Measurements from ENCODE around the gene RASL12.
A peak's percentile ranks its signal among the peaks of the same experiment; 100 is the strongest.

DNA sequence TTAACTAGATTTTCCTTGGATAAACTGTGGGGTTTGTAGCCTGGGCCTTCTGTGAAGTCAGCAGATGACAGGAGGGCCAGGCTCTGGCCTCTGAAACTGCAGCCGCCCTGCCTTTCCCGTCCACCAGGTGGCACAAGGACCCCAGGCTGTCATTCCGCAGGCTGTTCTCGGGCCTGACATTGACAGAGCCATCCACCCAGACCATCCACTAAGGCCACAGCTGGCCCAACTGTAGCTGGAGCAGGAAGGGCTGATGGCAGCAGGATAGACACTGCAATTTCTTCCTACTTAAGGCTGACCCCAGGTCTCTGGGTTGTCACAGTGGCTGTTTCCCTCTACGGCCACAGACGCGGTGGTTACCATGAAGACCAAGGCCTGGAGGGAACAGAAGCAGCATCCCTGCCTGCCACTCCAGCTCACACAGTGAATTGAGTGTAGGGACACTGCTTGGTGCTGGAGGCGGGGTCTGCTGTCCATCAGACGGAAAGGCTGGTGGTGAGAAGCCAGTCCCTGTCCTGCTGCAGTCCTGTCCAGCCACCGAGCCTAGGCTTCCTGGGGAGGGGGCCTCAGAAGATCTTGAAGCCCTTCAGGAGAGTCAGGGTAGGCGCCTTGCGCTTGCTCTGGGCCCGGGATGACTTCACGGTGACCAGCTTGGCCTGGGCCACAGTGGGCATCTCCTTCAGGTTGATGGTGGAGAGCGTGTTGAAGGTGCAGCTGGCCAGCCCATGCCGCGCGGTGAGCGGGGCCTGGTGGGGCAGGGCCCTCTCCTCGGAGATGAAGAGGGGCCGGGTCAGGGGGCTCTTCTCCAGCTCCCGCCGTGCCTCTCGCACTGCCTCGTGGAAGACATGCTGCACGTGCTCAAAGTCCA lies 13.2 kb downstream of the RASL12 start:
- TF ChIP-seq POLR2AphosphoS5 (IDR thresholded peaks at IDR 0.05) (peak; percentile 37 to 64 (median 47)), CTCF (IDR thresholded peaks at IDR 0.05 in 8 of 11, conservative IDR thresholded peaks at IDR 0.05 in 3 of 11) (peak; percentile 60 to 93 (median 86))

Data from spleen (tissue), 7 donors.